Fibroblast of the conjunctiva (primary cell): ENCODE measurements around the gene P2RY14.
A peak's percentile ranks its signal among the peaks of the same experiment; 100 is the strongest.

ENCODE experiments used
- DNase-seq: peaks from one replicate; pipeline ENCODE4 v3.0.0-alpha.2; 2010; ENCODE audit warnings: low read depth

P2RY14 gene

GRCh38 chr3:151216641-151217607, 61.4 kb downstream of the P2RY14 start:
- no peak for DNase-seq

DNA sequence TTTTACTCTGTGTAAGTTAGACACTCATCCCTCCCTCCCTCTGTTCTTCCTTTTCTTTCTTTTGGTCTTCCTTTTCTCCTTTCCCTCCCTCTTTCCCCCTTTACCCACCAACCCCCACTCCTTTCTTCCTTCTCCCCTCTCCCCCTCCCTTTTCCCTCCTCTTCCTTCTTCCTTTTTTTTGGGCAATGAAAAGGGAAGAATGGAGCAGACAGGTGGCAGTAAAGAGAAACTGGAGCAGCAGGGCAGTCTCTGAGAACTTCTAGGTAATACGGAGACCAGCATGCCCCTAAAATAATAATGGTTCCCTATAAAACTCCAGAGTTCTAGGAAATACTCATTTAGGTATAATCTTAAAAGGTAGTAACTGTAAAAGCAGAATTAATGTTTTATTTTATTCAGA, 63.9 kb downstream of the P2RY14 start:
- DNase-seq: no peak

DNA sequence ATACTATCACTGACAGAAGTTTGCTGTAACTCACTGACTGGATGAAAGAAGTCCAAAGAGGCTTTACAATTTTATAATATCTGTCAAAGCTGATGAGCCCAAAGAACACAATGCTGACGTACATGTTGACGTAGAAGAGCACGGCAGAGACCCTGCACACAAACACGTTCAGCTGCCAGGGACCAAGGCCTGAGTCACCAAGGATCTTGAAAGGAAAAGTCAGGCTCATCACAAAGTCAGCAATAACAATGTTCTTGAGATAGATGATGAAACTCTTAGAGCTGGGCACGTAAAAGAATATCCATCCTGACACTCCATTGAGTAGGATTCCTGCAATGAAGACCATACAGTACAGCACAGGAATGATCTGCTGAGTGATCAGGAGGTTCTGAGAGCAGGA, 64.5 kb downstream of the P2RY14 start:
- no peak for DNase-seq

DNA sequence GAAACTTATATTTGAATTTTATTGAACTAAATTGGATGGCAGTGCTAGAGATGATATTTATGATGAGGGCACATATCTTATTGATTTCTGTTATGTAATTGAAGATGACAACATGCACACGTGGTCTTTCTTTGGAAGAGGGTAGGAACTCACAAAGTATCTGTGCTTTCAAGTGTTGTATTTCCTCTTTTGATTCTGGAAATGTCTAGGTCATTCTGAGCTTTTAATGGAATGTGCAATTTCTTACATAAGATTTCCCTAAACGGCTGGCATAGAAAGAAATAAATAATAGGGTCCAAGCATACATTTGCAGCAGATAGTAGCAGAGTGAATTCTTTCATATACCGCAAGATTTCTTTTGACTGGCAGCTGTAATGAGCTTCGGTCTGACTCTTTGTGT, 65.2 kb downstream of the P2RY14 start:
- no peak for DNase-seq

GRCh38 chr3:151210676-151211381, 67.5 kb downstream of the P2RY14 start:
- DNase-seq: no peak

- no peak for DNase-seq
Measured at GRCh38 chr3:151209654-151210053, 68.7 kb downstream of the P2RY14 start.

DNA sequence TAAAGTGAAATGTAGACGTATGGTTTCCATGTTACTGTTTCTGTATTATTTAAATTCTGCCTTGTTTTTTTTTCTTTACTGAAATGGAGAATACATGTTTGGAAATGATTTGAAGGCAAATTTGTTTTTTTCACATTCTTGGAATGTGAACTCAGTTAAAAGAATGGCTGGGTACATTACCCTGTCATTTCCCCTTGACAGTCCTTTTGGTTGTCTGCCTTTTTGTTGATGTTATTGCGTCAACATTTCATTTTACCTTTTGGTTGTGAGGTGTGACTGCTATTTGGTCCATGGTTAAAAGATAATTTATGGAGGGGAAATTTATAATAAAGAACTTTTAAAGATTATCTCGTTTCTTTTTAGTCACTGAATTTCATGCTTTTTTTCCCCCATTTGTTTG, 72.1 kb downstream of the P2RY14 start:
- DNase-seq: no peak

GRCh38 chr3:151205482-151205881, 72.9 kb downstream of the P2RY14 start:
- DNase-seq: no peak

DNA sequence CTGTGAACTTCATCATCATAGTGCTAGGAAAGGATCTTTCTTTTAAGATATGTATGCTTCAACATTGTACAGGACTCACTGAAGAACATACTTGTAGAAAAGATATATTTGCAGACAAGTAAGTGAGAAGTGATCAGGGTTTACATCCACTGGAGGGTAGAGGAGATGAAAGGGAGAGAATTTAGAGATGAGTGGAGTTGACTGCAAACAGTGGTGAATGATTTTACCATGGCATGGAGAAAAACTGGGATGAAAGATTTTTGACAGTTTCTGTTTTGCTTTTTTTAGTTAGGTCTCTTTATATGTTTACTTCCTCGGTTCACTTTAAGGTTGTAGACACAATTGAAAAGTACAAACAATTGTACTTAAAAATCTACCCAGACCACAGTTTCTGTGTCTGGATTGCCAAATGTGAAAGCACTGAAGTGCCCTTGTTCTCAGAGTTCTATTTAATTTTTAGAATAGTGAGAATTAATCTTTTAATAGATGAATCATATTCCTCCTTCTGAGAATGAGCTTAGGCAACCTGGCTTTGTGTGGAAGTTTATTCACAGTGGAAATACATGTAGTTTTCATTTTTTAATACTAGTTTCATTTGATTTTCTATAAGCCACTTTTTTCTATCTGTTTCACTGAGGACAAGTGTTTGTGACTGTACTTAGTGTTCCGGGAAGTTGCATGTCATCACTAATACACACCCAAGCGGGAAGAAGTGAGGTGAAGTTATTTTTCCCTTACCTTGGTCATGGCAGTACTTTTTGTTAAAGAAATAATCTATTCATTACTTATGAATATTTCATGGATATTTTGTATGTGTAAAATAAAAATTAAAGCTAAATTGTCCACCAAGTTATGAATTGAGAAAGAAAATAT, 73.6 kb downstream of the P2RY14 start:
- no peak for DNase-seq

DNA sequence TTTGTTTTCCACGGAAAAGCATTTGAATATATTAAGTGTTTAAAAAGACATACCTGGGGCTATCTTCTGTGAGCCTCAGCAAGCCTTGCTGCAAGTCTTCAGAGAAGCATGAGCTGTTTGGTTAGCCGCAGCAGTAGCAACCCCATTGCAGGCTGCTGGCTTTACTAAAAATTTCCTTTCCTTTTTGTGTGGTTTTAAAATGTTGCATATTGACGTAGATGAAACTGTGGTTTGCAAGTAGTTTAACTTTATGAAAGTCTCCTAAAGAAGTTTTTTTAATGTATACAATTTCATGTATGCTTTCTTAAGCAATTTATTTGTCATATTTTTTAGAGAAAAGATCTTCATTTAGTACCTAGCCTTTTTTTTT, 75.3 kb downstream of the P2RY14 start, which contains the start of gene GPR171:
GPR171 (minus strand) TSS at position 166 of the 370 bp plus-strand sequence. CDS start 3,830 bp downstream, outside the sequence.
- no peak for DNase-seq

GRCh38 chr3:151201051-151201730, 77.2 kb downstream of the P2RY14 start:
- no peak for DNase-seq

DNA sequence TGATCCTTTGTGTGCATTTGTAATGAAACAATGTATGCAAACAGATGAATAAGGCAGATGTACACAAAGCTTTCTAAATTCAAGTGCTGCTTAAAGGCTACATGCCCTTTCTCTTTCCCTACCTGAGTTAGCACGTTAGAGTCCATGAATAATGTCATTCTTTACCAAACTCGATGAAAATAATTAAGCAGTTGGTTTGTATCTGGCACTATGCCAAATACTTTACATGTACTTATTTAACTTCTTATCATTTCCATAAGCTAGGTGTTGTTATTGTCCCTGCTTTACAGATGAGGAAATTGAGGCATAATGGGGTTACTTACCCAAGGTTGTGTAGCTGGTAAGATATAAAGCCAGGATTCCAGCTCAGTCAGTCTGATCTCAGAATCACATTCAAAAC, 77.8 kb downstream of the P2RY14 start:
- DNase-seq: no peak

- DNase-seq: no peak
Measured at GRCh38 chr3:151199554-151200438, 78.5 kb downstream of the P2RY14 start.

- DNase-seq: no peak
Measured at GRCh38 chr3:151198849-151199248, 79.5 kb downstream of the P2RY14 start.

GRCh38 chr3:151197981-151198767, 80.2 kb downstream of the P2RY14 start:
- DNase-seq: peak; percentile 9

- no peak for DNase-seq
Measured at GRCh38 chr3:151197228-151197627, 81.1 kb downstream of the P2RY14 start.

DNA sequence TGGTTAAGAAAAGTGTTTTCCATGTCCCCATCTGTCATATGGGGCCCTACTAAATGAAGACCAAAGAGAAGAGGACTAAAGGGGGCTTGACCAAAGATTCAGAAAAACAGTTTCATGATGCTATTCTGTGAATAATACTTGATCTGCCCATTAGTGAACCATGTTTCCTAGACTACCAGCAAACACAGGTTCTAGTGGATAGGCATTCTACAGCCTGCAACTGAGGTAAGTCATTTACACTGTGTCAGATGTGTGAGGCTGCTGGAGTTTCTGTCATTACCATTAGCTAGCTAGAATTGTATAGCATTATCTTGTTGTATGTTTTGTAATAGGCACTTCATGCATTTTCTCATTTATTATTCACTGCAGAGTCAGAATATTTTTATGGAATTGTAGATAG, 81.9 kb downstream of the P2RY14 start:
- DNase-seq: no peak

DNA sequence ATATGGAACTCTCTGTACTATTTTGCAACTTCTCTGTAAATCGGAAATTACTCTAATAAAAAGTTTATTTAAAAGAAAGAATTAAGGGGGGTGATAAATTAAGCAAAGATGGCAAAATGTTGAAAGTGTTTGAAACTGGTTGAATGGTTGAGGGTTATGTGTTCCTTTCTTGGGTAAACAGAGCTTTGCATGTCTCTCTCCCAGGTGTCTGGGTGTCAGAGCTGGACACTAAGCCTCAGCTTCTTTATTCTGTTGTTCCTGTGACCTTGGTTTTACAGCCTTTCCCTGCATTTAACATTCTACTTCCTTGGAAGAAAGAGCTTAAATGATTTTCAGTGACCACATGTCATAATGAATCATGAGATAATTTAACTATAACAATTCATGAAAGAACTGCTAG, 82.5 kb downstream of the P2RY14 start:
- no peak for DNase-seq

DNA sequence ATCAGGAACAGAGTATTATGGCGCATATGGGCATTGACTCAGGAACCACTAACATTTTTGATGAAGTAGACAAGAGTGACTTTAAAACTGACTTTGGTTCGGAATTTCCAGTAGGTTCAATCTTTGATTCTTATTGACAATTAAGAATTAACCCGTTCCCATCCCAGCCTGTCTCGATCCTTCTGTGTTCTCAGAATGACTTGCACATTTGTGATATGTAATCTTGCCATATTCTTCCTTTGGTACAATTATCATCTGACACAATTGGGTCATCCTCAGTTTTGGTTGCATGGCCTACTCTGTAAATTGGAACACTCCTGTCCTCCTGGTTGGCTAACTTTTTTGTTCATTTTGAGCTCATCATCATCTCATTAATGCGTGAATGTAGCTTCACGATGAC, 85.8 kb downstream of the P2RY14 start:
- no peak for DNase-seq

DNA sequence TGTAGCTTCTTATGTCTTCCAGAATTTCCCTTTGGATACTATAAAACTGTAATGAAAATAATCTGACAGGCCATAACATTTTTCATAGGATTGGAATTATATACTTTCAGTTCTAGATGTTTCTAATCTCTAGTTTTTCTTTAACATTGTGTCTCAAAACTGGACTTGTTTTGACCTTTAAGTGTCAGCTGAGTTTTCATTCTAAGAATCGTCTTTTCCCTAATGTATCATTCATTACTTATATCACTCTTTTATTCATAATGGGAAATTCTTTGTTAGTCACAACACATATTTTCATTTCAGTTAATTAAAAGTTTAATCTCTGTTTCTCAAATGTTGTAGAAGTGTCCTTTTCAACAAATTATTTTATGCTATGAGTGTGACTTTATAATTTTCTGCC, 87.2 kb downstream of the P2RY14 start:
- DNase-seq: no peak
